Skeletal muscle cell (primary cell): ENCODE results near the gene ACOT9.
"Not testable (repeated sequence)": the region's sequence is repeated elsewhere in the genome, so short reads cannot be mapped to it uniquely, and the experiment has no call there.

Source experiments
- DNase-seq: peaks from one replicate; pipeline ENCODE4 v3.0.0-alpha.2; 2010; ENCODE audit warnings: low read depth
- H3K4me3 ChIP-seq: 2 replicates; pipeline ENCODE4 v1.5.1; 2011; ENCODE audit warnings: low read depth, mild to moderate bottlenecking, control low read depth, low read length, moderate library complexity

Gene ACOT9

GRCh38 chrX:23766650-23767551 is 23.8 kb upstream of the ACOT9 start:
- no peak overlapping the region for H3K4me3 ChIP-seq
- DNase-seq, result no peak

- no peak for DNase-seq
- H3K4me3 ChIP-seq, result no peak overlapping the region
Observed at GRCh38 chrX:23765868-23766267, 22.8 kb upstream of the ACOT9 start.

GRCh38 chrX:23765449-23765848 is 22.4 kb upstream of the ACOT9 start:
- DNase-seq, result no peak
- no peak overlapping the region for H3K4me3 ChIP-seq

- DNase-seq, result no peak
- no peak overlapping the region for H3K4me3 ChIP-seq
Observed at GRCh38 chrX:23764188-23764984, 21.3 kb upstream of the ACOT9 start.

- DNase-seq, result no peak
- no peak overlapping the region for H3K4me3 ChIP-seq
Observed at GRCh38 chrX:23759821-23760220, 16.7 kb upstream of the ACOT9 start.

GRCh38 chrX:23756165-23756564 is 13.1 kb upstream of the ACOT9 start:
- H3K4me3 ChIP-seq, result no peak overlapping the region
- no peak for DNase-seq

- no peak for DNase-seq
- no peak overlapping the region for H3K4me3 ChIP-seq
Observed at GRCh38 chrX:23754664-23755063, 11.6 kb upstream of the ACOT9 start.

- no peak for DNase-seq
- no peak overlapping the region for H3K4me3 ChIP-seq
Observed at GRCh38 chrX:23752740-23753415, 9.8 kb upstream of the ACOT9 start.

- no peak overlapping the region for H3K4me3 ChIP-seq
- DNase-seq, result no peak
Observed at GRCh38 chrX:23749576-23749975, 6.5 kb upstream of the ACOT9 start.

GRCh38 chrX:23749129-23749528 is 6.1 kb upstream of the ACOT9 start:
- H3K4me3 ChIP-seq, result no peak overlapping the region
- no peak for DNase-seq

GRCh38 chrX:23745786-23746185 is 2.7 kb upstream of the ACOT9 start:
- H3K4me3 ChIP-seq, result no peak overlapping the region
- no peak for DNase-seq

- peak overlapping the region; percentile 69 for H3K4me3 ChIP-seq
- not testable (repeated sequence) for DNase-seq
Observed at GRCh38 chrX:23743623-23743971, 521 bp upstream of the ACOT9 start.

- peak; percentile 37 for DNase-seq
- peak overlapping the region; percentile 69 for H3K4me3 ChIP-seq
Observed at GRCh38 chrX:23742174-23742696, 841 bp downstream of the ACOT9 start.

GRCh38 chrX:23737413-23737812 is 5.7 kb downstream of the ACOT9 start:
- no peak overlapping the region for H3K4me3 ChIP-seq
- no peak for DNase-seq

GRCh38 chrX:23736030-23736429 is 7.0 kb downstream of the ACOT9 start:
- no peak for DNase-seq
- H3K4me3 ChIP-seq, result no peak overlapping the region

GRCh38 chrX:23732704-23733103 is 10.4 kb downstream of the ACOT9 start:
- no peak for DNase-seq
- no peak overlapping the region for H3K4me3 ChIP-seq

- DNase-seq, result no peak
- H3K4me3 ChIP-seq, result no peak overlapping the region
Observed at GRCh38 chrX:23731951-23732350, 11.1 kb downstream of the ACOT9 start.

- DNase-seq, result no peak
- no peak overlapping the region for H3K4me3 ChIP-seq
Observed at GRCh38 chrX:23729214-23729613, 13.9 kb downstream of the ACOT9 start.

- no peak for DNase-seq
- no peak overlapping the region for H3K4me3 ChIP-seq
Observed at GRCh38 chrX:23727206-23727605, 15.9 kb downstream of the ACOT9 start.

- no peak overlapping the region for H3K4me3 ChIP-seq
- no peak for DNase-seq
Observed at GRCh38 chrX:23726191-23726590, 16.9 kb downstream of the ACOT9 start.
